Activated CD8-positive, alpha-beta memory T cell treated with anti-CD3 and anti-CD28 coated beads, Interleukin-2, amount 50 U/mL, for 1 hour (primary cell): ENCODE data around the gene ARHGAP22.

Experiments
- DNase-seq: peaks from one replicate; pipeline ENCODE4 v3.0.0-alpha.2; 2020; ENCODE audit errors: extremely low read depth

The ARHGAP22 gene

DNA sequence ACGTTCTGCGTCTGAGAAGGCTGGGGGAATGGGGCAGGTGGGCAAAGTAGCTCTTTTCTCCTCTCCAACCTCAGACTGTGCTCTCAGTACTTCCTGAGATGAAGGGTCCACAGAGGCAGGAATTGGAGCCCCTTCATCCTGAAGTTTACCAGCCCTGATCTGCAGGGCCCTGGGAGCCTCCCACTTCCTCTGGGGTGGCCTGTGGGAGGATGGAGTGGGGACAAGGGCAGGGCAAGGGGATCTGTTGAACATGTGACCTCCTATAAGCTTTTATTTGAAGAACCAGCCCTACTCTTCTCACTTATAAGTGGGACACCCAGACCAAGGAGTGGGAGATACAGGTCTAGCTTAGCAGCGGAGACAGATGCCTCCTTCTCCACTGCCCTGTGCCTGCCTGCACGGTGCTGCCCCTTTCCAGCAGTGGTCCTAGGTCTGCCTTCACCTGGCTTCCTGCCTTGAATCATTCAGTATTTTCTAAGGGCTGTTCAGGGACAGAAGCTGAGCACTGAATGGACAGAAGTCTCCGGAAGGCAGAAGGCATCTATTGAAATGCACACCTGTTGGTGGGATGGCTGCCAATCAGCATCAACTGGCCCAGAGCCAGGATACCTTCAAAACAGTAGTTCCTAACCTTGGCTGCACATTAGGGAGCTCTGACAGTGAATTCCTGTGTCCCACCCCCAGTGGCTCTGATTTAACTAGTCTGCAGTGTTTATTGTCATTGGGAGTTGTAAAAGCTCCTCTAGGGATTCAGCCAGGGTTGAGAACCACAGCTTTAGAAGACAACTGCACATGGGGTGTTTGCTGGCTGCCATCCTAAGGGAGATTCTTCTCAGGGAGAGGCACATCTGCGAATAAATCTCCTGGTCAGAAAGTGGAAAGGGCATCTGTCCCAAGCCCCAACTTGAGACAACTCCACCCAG is 2.7 kb upstream of the ARHGAP22 start:
- DNase-seq: no peak

DNA sequence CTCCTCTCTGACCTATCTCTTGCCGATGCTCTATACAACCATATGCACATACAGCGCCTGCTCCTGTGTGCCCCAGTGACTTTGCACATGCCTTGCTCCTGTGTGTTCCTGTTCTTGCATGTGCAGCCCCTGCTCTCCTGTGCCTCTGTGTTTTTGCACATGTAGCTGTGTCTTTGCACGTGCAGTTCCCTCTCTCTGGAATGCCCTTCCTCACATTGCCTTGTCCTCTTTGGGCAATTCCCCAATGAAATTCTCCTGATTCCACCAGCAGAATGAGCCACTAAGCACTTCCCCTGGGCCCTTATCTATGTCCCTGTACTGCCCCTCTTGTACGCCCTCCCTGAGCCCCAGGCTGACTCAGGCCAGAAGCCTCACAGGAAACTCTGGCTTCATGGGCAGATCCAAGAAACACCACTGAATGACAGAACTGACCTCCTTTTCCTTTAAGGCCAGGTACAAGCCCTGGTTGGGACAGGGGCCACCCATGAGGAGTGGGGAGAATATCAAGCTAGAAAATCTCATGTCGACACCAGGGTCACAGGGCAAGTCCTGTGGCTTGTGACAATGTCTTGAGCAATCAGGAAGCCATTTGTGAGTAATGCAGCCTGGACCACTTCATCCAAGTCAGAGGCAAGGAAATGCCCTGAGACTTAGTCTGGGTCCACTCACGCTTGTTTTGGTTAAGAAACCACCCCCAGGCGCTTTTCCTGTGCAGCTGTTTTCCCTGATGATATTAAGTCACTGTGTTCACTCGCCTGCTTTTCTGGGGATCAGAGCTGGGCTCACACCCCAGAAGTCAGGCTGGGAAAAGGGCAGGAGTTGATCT is 1.9 kb upstream of the ARHGAP22 start:
- no peak for DNase-seq

DNA sequence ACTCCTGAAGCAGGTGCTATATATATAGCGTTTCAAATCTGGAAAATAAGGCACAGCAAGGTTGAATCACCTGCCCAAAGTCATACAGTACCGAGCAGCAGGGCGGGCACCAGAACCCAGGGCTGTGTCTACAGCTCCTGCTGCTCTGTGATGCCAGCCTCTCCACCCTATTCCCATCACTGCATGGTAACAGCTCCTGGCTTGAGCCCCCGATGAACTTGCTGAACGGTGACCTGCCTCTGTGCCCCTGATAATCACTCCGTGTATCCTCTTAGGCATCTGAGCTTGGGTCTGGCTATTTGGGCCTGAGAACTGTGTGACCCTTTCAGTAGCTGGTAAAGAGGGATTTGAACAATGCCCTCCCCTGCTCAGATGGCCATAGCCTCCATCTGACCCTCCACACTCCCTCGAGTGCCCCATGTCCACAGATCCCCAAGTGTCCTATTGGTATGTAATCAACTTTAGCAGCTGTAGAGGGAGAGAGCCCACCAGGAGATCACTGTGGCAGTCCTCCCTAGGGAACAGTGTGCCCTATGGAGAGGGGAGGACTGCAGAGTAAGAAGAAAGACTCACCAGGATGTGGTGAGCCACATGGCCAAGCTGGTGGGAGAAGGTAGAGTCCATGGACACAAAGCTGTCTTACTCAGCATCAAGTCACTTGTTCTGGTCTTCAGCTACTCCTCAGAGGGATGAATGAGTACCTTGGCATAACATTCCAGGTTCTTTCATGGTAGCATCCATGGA is 1.1 kb upstream of the ARHGAP22 start:
- no peak for DNase-seq

DNA sequence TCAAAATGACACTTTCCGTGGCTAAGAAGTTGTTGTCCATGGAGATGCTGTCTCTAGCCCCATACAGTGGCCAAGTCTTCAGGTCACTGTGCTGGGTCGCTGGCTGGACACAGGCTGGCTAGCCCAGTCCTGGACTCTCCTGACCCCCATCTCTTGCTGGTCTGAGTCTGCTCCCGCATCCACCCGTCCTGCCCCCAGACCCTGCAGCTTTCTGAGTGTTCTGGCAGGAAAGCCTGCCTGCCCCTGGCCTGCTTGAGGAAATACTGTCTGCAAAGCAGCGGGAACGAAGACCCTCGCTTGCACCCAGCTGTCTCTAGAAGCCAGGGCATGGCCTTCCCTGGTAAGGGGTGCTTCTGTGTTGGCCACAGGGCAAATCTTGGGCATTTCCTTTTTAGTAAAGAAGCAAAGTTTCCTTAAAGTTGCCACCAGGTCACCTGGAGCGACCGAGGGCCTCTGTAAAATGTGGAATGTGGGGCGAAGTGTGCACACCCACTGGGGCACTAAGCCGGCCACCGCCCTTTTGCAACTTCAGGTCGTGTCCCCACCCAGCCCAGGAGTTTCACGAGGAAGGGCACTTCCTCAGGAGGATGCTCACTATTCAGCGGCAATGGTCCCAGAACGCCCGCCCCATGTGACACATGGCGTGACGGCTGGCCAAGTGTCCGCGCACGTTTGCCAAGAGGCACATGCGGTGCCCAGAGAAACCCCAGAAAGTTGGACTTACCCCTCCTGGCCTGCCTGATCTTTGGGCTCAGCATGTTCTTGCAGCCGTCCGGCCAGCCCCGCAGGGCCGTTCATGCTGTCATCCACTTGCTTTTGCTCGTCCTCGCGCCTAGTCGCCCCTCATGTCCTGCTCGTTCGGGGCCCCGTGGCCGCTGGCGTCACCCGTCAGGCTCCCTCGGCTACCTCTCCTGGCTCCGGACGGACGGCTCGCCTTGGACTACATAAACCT is 558 bp downstream of the ARHGAP22 start:
- DNase-seq: no peak

DNA sequence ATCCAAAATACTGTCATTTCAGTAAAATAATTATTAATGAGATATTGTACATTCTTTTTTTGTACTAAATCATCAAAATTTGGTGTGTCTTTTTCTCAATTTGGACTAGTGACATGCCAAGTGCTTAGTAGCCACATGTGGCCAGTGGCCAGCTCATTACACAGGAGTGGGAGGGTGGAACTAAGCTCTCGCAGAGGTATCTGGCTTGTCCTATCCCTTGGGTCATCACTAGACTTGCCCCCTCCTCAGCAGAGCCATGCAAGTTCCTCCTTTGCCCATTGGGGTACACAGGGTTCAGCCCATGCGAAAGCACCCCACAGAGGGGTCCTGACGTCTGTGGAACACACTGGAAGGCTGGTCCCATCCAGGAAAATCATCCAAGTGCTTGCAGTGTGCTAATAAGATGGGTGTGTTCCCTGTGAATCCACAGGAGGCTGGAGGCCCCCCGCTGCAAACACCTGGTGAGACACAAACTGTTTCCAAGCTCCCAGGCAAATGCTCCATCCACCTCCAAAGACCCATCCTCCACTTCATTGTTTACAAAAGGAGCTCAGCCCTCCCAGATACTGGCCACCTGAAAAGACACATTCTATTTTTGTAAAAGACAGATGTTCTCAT is 1.3 kb downstream of the ARHGAP22 start:
- DNase-seq: no peak

DNA sequence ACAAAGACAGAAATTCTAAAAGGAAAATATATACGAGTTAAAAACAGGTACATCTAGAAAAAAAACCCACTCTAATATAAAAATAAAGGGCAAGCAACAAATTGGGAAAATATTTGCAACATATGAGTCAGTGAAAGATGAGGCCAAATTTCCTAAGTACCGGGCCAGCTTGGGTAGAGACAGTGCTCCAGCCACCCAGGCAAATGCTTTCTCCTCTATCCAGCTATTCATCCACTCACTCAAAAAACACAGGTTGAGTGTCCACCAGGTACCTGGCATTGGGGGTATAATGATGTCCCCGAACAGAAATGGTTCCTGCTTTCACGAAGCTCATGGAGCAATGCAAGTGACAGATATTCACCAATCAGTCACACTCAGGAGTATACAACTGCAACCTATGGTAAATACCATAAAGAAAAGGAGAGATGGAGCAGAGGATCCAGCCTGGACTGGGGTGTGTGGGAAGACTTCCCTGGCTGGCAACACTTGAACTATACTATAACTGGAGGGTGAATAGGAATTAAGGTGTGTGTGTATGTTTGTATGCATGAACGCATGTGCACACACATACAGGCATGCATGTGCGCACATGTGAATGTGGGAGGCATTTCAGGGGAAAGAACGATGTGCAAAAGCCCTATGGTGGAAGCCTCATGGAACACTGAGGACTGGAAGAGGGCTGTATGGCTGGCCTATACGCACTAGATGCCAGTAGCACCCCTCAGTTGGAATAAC is 2.3 kb downstream of the ARHGAP22 start:
- no peak for DNase-seq

DNA sequence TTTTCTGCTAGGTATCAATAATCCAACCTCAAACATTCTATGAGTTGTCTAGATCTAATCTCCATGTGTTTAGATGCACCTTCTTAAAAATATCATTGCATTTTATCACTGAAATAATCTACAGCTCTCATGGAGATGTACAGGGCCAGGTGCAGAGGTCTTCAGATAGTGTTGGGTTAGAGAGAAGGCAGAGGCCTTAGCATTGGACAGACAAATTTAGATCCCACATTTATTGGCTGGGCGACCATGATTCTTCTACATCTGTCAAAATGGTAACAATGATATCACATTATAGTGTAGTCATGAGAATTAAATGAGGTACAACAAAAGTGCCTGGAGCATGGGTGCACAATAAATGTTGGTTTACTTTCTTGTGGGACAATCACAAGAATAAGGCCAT is 3.1 kb downstream of the ARHGAP22 start:
- DNase-seq: no peak

DNA sequence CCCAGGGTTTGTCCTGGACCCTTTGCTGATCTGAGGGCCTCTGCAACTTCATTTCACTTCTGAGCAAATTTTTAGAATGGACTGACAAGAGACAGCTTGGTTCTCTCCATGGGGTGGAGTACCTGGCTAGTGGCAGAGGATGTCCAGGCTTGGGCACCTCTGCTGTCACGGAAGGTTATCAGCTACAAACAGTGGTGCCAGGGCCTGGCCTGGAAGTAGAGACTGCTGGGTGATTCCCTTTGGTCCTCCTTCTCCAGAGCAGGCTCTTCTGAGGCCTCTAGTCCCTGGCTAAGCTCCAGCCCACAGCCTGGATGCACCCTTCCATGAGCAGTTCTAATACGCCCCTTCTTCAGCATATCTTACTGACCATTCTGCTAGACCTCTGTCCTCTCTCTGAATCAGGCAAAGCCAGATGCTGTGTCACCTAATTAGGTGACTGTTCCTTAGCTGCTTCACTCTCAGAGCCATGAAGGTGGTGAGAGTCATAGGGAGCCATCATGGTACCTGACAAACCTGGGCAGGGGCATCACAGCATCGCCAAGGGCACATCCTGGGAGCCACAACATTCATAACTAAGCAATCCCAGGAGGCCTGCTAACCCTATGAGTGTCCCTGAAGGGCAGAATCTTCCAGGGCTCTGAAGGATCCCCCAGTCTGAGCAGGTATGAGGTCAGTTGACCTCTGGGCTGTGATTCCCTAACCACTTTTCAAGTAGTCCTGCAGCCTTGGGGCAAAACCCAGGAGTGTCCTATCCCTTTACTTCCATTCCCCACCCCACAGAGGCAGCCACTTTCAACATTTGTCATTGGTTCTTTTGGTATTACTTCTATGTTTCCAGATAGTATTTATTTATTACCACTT is 4.0 kb downstream of the ARHGAP22 start:
- no peak for DNase-seq

DNA sequence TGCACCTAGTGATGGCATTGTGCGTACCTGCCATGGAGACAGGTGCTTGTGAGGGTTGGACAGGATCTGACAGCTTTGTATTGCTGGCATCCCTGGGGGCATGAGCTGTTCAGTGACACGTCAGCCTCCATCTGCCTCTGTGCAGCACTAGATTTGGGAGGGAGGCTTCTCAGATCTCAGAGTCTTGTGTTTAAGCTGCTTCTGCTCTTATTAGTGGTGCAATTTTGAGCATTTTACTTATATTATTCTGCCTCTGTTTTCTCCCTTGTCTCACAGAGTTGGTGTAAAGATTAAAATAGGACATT is 5.1 kb downstream of the ARHGAP22 start:
- no peak for DNase-seq

DNA sequence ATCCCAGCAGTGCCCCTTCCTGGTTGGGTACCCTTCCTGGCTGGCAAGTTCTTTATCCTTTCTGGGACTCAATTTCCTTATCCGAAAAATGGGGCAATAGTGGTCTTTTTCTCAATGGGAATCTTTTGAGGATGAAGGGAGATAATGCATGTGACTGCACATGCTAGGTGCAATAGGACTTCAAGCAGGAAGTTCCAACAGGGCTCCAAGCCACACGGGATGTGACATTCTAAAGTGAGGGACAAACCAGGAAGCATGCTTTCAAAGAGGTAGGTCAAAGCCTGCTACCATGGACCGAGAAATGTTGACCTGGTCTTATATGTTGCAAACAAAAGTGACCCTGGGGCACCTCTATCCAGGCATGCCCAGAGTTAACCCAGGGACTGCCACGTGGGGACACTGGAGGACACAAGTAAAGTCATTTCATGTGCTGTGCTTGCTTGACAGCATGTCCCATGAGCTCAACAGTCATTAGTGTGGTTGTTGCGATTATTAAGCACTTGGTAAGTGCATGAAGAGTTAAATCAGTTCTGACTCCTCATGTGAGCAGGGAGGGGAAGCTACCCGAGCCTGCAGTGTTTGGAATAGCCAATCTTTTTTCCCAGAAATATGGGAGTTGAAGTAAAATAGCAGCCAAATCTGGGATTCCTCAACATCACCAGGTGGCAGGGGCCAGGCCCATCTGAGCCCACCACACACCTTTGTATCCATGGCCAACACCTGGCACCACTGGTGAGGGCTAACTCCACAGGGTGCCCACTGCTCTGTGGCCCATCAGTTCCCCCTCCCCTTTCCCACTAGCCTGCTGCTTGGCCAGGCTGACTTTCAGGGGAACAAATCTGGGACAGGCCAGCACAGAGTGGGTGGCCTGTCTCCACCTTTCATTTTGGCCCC is 5.7 kb downstream of the ARHGAP22 start:
- DNase-seq: no peak

DNA sequence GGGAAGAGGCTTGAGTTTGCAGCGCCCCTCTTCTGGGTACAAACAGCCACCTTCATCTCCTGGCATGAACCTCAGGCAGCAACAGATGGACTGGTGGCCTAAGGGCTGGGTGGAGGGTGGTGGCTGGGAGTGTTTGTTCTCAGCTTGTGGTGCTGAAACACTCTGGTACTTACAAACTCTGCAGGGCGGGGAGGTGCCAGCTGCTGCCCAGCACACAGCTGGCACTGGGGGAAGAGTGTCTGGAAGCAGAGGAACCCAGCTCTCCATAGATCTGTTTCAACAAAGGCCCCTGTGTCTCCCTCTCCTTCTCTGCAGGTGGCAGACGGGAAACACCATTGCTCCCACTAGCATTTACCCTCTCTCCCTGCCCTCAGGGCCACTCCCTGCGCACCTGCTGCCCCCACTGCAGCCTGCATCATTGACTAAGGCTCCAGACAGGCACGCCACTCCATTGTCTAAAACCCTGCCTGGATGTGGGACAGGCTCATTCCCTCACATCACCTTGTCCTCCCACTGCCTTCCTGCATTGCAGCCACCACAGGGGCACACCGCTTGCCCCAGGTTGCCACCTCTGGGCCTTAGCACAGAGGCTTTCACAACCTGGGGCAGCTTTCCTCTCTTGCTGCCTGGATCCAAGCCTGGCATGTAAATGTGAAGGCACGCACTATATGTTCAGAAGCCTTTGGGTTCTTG is 6.5 kb downstream of the ARHGAP22 start:
- no peak for DNase-seq

DNA sequence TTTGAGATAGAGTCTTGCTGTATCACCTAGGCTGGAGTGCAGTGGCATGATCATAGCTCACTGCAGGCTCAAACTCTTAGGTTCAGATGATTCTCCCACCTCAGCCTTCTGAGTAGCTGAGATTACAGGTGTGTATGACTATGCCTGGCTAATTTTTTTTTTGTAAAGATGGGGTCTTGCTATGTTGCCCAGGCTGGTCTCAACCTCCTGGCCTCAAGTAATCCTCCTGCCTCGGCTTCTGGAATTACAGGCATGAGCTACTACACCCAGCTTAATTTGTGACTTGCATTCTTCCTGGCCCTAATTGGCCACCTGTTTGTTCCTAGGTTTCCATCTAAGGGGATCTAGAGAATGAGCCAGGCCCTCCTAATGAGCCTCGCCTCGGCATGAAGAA is 9.3 kb downstream of the ARHGAP22 start:
- no peak for DNase-seq

DNA sequence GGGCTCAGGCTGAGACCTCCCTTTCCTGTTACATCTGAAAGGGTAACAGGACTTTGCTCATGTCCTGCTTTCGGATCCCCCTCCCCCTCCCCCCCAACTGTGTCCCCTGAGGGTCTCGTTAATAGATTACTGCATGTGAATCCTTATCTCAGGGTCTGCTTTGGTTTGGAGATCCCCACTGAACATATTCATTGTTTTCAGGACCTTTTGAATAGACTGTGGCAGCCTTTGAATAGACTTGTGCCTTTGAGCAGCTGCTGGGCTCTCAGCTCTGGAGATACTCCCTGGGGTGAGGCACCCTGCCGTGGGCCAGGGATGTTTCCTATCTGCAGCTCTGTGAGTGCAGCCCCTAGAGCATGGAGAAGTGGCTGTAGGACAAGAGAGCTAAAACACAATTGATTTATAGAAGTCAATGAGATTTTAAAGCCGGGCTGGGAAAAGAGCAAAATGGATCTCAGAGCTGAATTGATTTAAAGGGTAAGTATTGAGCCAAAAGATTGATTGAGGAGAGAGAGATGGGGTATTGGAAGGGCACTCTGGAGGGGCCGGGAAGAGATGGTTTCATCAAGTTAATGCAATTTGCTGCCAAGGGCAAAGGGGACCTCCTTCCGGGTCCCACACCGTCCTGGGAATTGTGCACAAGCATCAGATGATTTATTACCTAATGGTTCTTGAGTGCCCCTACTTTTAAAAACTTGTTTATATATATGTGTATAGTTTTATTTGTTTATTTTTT is 9.9 kb downstream of the ARHGAP22 start:
- no peak for DNase-seq

DNA sequence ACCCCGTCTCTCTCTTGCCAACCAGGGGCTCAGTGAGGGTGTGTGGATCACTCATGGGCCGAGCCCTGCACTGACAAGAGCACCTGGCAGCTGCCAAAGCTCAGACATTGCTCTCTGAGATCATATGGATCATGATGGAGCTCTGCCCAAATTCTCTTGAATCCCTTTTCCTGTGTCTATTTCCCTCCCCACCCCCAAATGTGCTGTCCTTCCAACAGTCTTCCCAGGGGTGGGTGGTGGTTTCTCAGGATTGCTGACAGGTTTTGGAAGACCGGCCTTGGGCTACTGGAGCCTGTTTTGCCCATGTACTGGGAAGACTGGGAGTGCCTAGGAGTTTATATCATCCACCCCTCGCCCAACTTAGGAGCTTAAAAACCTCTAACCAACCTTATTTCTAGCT is 10.5 kb downstream of the ARHGAP22 start:
- no peak for DNase-seq

DNA sequence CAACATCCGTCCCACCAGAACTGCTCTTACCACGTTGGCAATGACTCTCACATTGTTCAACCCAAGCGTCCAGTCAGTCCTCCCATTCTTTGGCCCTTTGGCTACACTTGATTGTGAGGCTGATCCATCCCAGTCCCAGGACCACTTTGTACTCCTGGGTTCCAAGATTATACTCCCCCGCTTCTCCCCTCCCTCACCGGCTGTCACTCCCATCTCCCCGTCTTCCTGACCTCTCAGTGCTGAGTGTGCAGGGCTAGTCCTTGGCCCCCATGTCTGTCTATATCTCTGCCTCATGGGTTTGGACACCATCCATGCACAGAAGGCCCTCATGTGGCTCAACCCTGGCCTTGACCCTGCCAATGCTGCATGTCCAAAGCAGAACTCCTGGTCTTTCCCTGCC is 12.5 kb downstream of the ARHGAP22 start:
- no peak for DNase-seq

DNA sequence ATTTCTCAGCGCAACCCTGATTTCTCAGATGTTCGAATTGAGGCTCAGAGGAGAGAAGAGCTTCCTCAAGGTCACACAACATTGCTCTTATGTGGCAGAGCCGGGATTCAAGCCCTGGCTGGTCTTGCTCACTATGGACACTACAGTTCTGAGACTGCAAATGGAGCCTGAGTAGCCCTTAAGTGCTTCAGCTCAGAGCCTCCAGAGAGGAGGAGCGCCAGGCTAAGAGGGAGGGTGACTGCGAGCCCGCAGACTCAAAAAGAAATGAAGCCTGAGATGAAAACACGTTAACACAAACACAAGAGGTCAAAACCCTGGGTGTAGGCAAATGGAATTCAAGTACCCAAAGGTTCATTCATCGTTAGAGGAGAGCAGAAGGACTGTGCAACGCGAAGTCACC is 13.9 kb downstream of the ARHGAP22 start:
- DNase-seq: no peak

DNA sequence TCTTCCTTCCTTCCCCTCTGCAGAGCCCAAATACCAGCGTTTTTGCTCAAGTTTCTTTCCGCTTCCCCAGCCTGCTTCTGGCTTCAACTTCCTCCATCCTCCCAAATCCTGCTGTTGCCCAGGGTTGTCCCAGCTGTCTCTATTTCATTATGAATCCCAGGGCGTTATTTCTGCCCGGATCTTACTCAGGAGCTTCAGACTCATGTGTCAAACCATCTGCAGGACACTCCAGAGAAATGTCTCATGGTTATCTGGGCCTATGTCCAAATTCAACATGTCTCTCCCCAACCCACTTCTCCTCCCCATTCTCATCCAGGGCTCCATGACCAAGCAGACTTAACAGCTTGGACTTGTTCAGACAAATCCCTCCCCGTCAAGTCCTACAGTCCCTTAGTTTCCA is 15.6 kb downstream of the ARHGAP22 start:
- no peak for DNase-seq
